Stimulated activated CD4-positive, alpha-beta T cell treated with anti-CD3 and anti-CD28 coated beads, TNF-alpha, amount 100 ng/mL, for 4 hours (primary cell): ENCODE measurements around the gene ADGRG3.
A peak's percentile ranks its signal among the peaks of the same experiment; 100 is the strongest.

Experiments
- DNase-seq, 3 experiments: peaks; one replicate each; pipeline ENCODE4 v3.0.0-alpha.2; 2020; ENCODE audit warnings: low read depth in 3 of 3

Gene ADGRG3

GRCh38 chr16:57736419-57737351 is 68.6 kb downstream of the ADGRG3 start:
- peak in 1 of 3 experiments; percentile 10 for DNase-seq

GRCh38 chr16:57738844-57739243 is 70.7 kb downstream of the ADGRG3 start:
- DNase-seq = no peak
